GM21526 (cell line): ENCODE data around the gene AGAP1.

Experiments used
- ATAC-seq: cut with Tn5 transposase; IDR thresholded peaks from one replicate; pipeline ENCODE4 v1.9.1; 2021; ENCODE audit warnings: moderate library complexity; ENCODE audit not compliant: unreplicated experiment, low FRiP score

AGAP1 gene

DNA sequence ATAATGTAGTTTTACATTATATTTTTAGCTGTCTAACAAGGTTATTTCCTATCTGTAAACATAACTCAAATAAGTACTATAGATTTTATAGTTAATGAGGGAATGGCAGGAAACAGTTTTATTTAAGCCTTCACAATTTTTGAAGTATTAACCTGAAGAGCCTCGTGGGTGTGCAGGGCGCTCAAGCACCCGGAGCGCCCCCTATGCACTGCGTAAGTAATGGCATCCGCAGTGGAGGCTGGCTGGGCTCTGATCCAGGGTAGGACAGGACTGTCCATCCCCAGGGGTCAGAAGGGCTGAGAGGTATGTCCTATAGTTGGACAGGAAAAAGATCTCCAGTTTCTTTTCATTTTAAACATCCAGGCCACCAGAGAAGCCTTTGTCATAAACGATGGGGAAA, 682.6 kb downstream of the AGAP1 start:
- ATAC-seq = no peak

DNA sequence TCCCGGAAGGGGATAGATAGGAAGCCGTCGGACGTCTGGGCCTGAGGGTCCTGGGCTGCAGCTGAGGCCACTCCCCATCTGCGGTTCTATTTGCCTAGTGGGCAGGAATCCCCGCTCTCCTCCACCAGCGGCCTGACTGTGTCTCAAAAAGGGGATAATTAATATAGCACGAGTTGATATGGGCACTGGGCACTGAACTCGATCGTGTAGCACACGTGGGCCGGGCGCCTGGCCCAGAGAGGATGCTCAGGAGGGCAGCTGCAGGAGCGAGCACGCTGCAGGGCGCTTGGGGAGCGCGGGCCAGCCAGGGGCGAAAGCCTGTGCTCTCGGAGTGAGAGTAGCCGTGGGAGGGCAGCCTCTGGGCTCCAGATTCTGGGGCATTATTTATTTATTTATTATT, 683.1 kb downstream of the AGAP1 start:
- ATAC-seq = no peak

DNA sequence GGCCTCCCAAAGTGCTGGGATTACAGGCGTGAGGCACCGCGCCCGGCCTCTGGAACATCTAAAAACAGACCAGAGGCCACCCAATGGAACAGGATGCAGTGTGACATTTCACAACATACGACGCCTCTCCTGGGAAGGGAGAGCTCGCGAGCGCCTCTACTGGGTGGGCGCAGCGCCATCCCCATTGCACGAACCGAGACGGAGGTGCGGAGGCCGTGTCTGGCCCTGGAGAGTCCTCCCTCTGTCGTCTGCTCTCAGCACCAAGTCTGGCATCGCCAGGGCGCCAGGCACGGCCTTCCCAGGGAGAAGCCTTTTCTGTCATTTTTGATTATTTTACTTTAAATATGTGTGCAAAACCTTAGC, 683.7 kb downstream of the AGAP1 start:
- no peak for ATAC-seq

DNA sequence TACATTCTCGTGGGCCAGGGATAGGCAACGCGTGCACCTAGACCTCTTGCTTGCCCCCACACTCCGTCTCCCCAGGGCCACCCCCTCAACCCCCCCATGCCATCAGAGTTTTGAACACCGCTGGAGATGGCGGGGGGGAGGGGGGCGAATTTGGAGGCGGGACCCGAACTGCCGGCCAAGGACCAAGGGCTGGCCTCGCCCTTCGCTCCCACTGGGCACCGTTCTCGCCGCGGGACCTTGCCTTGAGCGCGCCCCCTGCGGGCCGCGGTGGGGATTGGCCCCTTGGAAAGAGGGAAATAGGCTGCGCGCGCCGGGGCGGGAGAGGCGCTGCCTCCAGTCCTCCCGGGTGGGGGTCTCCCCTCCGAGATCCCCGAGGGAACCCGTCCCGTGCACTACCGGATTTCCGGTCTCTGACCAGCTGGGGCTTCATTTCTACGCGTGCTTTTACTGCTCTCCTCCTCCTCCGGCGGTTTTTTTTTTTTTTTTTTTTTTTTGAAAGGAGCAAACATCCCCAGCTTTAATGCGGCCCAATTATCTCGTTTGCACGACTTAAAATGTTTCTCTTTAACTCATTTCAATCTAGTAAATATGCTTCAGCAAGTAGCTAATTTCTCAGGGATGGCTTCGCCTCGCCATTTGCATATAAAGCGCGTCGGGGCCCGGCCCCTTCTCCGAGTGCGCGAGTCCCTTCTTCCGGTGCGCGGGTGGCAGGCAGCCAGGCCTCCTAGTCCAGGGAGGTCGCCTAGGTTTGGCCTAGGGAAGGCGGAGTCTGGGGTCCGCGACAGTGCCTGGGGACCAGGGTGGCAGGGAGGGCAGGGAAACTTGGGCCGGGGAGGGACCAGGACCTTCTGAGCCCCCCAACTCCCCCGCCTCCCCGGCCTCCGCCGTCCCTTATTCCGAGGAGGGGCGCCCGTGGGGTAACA, 684.4 kb downstream of the AGAP1 start:
- no peak for ATAC-seq

DNA sequence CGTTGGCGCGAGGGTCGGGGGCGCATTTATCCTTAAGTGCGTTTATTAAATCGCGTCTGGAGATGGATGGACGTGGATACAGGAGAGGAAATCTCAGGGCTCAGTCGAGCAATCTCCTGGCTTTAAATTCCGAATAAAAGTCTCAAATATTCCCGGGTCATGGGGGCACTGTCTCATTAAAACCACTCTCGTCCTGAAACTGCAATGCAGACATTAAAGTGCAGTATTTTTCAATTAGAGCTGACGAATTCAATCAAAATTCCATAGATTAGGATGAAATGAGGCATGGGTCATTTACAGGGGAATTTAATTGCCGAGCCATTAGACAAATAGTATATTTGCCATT, 685.0 kb downstream of the AGAP1 start:
- ATAC-seq = no peak

DNA sequence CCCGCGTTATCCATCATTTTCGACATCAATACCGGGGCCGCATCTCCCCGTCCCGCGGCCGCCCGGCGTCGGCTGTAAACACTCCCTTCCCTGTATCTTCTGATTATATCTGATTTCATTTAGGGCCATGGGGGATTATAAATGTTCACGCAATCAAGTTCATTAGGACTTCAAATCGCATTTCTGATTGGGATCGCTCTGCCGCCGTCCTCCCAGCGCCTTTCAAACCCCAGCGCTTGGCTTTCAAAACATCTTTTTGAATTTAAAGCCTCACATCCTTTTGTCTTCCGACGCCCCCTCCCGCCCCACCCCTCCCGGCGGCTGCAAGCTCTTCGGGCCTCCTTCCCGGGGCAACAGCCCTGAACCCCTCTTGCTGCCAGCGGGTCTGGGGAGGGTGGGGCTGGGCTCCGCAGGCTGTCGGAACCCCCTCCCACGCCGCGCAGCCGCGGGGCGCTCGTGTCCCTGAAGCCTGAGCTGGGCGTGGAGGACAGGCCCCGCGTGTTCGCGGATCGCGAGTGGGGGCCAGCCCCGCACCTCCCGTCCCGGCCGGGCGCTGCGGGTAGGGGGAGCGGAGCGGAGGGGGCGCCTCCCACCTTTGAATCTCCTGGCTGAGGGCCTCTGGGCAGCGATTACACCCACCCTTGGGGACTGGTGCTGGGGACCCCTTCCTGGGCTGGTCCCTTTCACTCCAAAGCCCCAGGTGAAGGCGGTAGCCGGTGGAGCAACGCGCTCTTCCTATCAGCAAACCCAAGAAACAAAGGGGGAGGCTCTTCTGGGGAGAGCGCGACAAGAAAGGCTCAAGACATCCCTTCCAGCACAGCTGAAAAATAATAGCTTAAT, 685.6 kb downstream of the AGAP1 start:
- ATAC-seq = no peak

DNA sequence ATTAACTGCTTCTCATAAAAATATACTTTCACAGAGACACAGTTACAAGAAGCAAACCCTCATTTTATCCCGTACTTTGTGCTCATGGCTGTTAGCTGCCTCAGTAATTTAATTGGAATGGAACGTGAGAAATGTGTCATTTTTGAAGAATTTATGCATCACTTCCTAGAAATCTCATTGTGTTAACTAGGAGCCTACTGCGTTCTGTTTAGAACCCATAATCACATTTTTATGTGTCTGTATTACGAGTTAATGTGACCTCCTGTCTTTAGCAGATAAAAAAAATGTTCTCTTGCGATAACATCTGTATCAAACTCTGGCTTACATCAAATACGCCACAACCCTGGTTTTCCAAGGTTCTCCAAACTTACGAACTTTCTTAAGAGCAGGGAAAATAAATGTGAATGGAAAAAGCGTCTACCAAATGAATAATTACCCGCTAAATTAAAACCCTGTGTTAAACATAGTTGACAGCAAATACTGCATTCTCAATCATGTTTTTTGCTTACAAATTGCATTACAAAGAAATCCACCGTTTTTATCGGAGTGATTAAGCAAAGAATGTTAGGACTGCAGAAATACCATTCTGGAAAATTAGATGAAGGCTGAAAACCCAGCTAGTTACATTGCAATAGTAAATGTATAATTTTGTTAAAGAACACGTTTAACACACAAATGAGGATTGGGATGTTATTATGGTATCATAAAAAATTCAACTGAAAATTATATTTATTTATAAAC, 686.4 kb downstream of the AGAP1 start:
- no peak for ATAC-seq

DNA sequence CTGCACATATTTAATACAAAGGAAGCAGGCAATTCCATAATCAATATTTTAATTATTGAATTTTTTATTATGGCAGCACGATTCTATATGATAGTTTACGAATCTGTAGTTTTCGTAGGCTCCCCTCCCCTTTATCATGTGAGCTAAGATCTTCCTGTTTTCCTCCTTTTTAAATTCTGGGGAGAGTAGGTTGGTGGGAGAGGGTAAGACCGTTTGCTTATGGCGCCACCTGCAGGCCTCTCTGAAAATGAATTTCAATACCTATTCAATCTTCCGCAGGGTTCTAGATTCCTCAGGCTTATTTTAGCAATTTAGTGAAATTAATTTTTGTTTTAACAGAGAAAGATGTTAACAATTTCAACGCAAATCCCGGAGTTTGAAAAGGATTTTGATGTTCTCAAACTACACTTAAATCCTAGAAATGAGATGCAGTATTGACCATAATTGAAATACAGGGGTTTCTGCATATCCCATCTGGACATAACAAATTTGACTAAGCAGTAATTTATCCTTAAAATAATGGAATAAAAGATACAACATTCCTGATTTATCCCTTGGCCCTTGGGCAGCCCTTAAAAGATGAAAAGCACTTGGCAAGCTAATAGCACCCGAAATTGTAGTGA, 687.1 kb downstream of the AGAP1 start:
- ATAC-seq = no peak
